ENCODE measurements around the gene CTTNBP2NL. TPM values are rescaled to one million over a fixed set of nuclear protein-coding genes. Genes with fewer than 3 reads are reported as not detected.
"Not testable (repeated sequence)": the region's sequence is repeated elsewhere in the genome, so short reads cannot be mapped to it uniquely, and the experiment has no call there.

Gene CTTNBP2NL
- total RNA-seq, 2 donors from 2014 or later = 4.0 to 7.2 TPM

DNA sequence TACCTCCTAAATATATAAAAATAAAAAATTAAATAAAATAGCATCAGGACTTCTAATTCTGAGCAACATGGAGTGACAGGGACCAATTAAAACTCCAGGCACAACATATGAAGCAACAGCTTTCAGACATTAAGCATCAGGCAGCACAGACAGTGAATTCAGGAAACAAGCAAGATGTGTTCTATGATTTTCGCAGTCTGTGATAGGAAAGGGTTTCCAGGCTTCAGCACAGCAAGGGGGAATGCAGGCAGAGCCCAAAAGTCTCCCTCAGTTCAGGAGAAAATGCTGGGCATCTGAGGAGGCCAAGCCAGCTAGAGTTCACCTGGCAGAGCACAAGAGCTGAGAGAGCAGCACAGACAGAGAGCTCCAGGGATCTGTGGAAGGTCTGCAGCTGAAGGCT is 22.2 kb upstream of the CTTNBP2NL start:
- Mint-ChIP-seq H3K4me3 (no peak overlapping the region), H3K4me1 (no peaks in the 10 kb centered on the region), H3K27ac (no peak overlapping the region), H3K36me3 (ENCODE audit: low read depth) (no peaks in the 10 kb centered on the region), H3K27me3 (peaks cover 41% of the 10 kb centered on the region), H3K9me3 (no peaks in the 10 kb centered on the region)
- no peak for ATAC-seq (replicated peaks)

DNA sequence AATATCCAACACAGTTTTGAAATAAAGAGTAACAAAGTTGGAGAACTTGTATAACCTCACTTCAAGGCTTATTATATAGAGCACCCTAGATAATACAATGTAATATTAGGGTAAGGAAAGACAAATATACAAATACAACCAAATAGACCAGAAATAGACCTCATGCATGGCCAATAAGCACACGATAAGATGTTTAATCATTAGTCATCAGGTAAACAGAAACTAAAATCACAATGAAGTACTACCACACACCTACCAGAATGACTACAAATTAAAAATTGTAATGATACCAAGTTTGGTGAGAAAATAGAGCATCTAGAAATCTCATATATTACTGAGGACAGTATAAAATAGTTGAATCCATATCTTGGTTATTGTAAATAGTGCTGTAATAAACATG is 20.3 kb upstream of the CTTNBP2NL start:
- Mint-ChIP-seq H3K27me3 (peaks cover 39% of the 10 kb centered on the region), H3K9me3 (no peaks in the 10 kb centered on the region), H3K4me3 (no peak overlapping the region), H3K36me3 (ENCODE audit: low read depth) (no peaks in the 10 kb centered on the region), H3K4me1 (no peaks in the 10 kb centered on the region), H3K27ac (no peak overlapping the region)
- no peak for ATAC-seq (replicated peaks)

DNA sequence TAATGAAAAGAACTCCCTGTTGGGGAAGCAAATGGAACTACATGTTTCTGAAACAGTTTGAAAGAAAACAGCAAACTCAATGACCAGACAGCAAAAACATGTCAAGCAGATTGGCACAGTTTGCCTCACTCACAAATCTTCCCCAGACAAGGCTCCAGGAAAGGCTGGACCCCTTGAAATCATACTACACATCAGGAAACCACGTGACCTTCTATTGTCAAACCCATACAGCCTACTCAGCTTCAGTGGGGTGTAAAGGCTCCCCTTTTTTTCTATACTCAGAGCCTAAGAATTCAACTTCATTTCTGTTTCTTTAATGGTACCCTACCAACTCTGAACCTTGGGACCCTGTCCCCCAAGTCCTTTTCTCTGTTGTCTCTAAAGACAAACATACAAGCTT is 15.7 kb upstream of the CTTNBP2NL start:
- H3K27me3 Mint-ChIP-seq = peaks cover 39% of the 10 kb centered on the region
- ATAC-seq (replicated peaks) = no peak
- H3K36me3 Mint-ChIP-seq (ENCODE audit: low read depth) = no peaks in the 10 kb centered on the region
- H3K4me3 Mint-ChIP-seq = no peak overlapping the region
- no peaks in the 10 kb centered on the region for H3K4me1 Mint-ChIP-seq
- no peak overlapping the region for H3K27ac Mint-ChIP-seq
- no peaks in the 10 kb centered on the region for H3K9me3 Mint-ChIP-seq

DNA sequence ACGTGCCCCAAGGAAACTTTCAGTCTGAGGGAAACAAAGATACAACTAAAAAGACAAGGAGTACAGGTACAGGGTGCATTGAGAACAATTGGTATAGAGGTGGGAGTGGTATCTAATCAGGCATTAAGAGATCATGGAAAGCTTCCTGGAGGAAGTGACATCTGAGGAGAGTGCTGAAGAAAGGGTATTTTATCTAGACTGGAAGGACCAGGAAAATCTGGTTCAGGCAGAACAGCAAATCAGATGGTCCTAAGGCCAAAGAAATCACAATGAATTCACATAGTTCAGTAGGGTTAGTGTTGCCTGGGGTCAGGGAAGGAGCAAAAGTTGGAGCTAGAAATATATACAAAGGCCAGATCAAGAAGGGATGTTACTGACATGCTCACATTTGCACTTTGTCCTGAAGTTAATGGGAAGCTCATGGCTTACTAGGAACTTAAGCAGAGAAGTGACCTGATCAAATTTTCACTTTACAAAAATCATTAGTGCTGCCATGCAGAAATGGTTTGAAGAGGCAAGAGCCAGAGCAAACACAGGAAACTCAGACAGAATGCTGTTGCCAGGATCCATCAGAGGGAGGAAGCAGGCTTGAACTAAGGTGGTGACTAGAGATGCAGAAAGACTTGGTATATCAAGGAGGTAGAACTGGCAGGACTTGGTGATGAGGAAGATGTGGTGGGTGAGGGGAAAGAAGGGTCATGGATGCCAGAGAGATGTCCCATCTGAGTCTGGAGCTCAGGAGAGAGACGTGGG is 14.5 kb upstream of the CTTNBP2NL start:
- Mint-ChIP-seq H3K27me3 (peaks cover 39% of the 10 kb centered on the region), H3K36me3 (ENCODE audit: low read depth) (no peaks in the 10 kb centered on the region), H3K27ac (no peak overlapping the region), H3K4me3 (no peak overlapping the region), H3K4me1 (no peaks in the 10 kb centered on the region), H3K9me3 (no peaks in the 10 kb centered on the region)
- ATAC-seq (replicated peaks) = no peak

GRCh38 chr1:112383759-112384370 is 12.1 kb upstream of the CTTNBP2NL start:
- no peaks in the 10 kb centered on the region for H3K4me1 Mint-ChIP-seq
- no peaks in the 10 kb centered on the region for H3K9me3 Mint-ChIP-seq
- no peak for ATAC-seq (replicated peaks)
- no peak overlapping the region for H3K27ac Mint-ChIP-seq
- H3K36me3 Mint-ChIP-seq (ENCODE audit: low read depth) = no peaks in the 10 kb centered on the region
- H3K27me3 Mint-ChIP-seq = peaks cover 33% of the 10 kb centered on the region
- H3K4me3 Mint-ChIP-seq = no peak overlapping the region

DNA sequence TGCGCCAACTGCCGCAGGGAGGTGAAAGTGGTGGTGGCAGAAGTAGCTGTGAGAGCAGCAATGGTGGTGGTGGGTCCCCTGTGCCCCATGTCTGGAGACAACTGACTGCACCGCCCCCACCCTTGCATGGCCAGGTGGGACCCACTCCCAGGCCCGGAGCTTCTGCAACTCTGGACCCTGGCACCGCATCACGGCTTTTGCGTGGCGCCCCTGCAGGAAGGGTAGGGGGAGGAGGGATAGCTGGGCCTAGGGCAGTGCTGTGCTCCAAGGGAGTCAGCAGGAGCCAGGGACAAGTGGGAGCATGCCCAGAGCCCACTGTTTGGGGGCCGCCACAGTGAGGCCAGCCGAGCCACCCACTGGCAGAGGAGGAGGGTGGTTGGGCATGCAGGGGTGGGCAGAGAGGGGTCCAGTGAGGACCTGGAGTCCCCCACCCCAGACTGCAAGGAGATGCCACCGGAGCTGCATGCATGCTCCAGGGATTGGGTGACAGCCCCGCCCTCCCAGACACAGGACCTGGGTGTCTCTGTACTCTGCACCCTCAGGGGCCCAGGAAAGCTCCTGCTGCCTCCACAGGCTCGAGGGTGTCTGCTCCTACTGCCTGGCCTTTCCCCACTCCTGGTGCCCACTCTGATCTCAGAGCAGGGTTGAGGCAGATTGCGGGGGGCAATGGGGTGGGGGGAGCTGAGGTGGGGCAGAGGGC is 9.8 kb upstream of the CTTNBP2NL start:
- no peaks in the 10 kb centered on the region for H3K9me3 Mint-ChIP-seq
- peaks cover 25% of the 10 kb centered on the region for H3K27me3 Mint-ChIP-seq
- no peak overlapping the region for H3K4me3 Mint-ChIP-seq
- H3K36me3 Mint-ChIP-seq (ENCODE audit: low read depth) = no peaks in the 10 kb centered on the region
- H3K27ac Mint-ChIP-seq = no peak overlapping the region
- no peak for ATAC-seq (replicated peaks)
- H3K4me1 Mint-ChIP-seq = peaks cover 6% of the 10 kb centered on the region

- H3K36me3 Mint-ChIP-seq (ENCODE audit: low read depth) = no peaks in the 10 kb centered on the region
- H3K27ac Mint-ChIP-seq = peak overlapping the region; percentile 31
- peaks cover 6% of the 10 kb centered on the region for H3K4me1 Mint-ChIP-seq
- no peak overlapping the region for H3K4me3 Mint-ChIP-seq
- peaks cover 18% of the 10 kb centered on the region for H3K27me3 Mint-ChIP-seq
- ATAC-seq (replicated peaks) = no peak
- H3K9me3 Mint-ChIP-seq = no peaks in the 10 kb centered on the region
Observed at GRCh38 chr1:112386731-112387346, 9.2 kb upstream of the CTTNBP2NL start.

- H3K4me3 Mint-ChIP-seq = no peak overlapping the region
- ATAC-seq (replicated peaks) = no peak
- no peak overlapping the region for H3K27ac Mint-ChIP-seq
- peaks cover 20% of the 10 kb centered on the region for H3K27me3 Mint-ChIP-seq
- H3K36me3 Mint-ChIP-seq (ENCODE audit: low read depth) = no peaks in the 10 kb centered on the region
- no peaks in the 10 kb centered on the region for H3K9me3 Mint-ChIP-seq
- H3K4me1 Mint-ChIP-seq = peaks cover 6% of the 10 kb centered on the region
Observed at GRCh38 chr1:112387807-112388206, 8.2 kb upstream of the CTTNBP2NL start.

DNA sequence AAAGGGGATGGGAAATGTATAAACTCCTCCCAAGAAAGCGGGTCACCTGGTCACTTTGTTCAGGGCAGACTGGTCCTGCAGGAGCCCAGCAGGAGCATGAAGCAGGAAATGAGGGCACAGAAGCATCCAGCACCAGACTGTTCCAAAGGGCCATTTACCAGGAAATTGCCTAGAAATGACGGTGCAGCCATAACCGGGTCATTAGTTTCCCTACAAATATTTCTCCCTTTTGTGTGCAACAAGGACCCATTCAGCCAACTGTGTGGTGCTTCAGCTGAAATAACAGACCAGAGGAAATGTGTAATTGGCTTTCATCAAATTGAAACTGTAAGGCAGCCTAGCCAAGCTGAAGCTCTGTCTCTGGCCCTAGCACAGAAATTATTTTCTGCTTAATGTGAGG is 7.6 kb upstream of the CTTNBP2NL start:
- Mint-ChIP-seq H3K4me1 (peaks cover 6% of the 10 kb centered on the region), H3K27ac (no peak overlapping the region), H3K9me3 (no peaks in the 10 kb centered on the region), H3K27me3 (peaks cover 16% of the 10 kb centered on the region), H3K36me3 (ENCODE audit: low read depth) (no peaks in the 10 kb centered on the region), H3K4me3 (no peak overlapping the region)
- no peak for ATAC-seq (replicated peaks)

DNA sequence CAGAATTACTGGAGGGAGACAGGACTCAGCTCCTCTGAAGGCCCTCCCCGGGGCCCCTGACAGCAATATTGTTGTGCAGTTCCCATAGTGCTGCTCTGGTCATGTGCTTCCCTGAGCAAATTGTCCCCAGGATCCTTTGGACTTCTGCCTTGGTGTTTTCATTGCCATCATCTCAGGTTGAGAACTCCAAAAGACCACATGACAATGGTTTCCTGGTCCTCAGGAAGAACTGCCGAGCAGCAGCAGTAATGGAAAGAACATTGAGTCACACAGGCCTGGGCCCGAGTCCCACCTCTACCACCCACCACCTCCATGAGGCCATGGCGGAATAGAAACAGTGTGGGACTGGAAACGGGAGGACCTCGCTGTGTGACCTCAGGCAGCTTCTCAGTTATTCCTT is 6.3 kb upstream of the CTTNBP2NL start:
- Mint-ChIP-seq H3K9me3 (no peaks in the 10 kb centered on the region), H3K4me3 (peak overlapping the region; percentile 93), H3K27me3 (peaks cover 19% of the 10 kb centered on the region), H3K36me3 (ENCODE audit: low read depth) (no peaks in the 10 kb centered on the region), H3K4me1 (peaks cover 14% of the 10 kb centered on the region), H3K27ac (peak overlapping the region; percentile 69)
- peak; percentile 38 for ATAC-seq (replicated peaks)

DNA sequence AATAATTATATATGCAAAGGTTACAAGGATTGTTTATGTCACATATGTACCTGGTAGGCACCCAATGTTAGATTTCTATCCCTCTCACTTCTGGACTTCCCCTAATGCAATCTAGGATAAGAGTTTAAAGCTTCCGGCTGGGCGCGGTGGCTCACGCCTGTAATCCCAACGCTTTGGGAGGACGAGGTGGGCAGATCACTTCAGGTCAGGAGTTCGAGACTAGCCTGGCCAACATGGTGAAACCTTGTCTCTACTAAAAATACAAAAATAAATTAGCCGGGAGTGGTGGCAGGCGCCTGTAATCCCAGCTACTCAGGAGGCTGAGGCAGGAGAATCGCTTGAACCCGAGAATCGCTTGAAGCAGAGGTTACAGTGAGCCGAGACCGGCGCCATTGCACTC is 5.7 kb upstream of the CTTNBP2NL start:
- H3K27ac Mint-ChIP-seq = peak overlapping the region; percentile 69
- ATAC-seq (replicated peaks); H3K9me3 Mint-ChIP-seq; H3K36me3 Mint-ChIP-seq (ENCODE audit: low read depth): not testable (repeated sequence)
- H3K4me3 Mint-ChIP-seq = peak overlapping the region; percentile 93
- peaks cover 14% of the 10 kb centered on the region for H3K27me3 Mint-ChIP-seq
- H3K4me1 Mint-ChIP-seq = peaks cover 14% of the 10 kb centered on the region

DNA sequence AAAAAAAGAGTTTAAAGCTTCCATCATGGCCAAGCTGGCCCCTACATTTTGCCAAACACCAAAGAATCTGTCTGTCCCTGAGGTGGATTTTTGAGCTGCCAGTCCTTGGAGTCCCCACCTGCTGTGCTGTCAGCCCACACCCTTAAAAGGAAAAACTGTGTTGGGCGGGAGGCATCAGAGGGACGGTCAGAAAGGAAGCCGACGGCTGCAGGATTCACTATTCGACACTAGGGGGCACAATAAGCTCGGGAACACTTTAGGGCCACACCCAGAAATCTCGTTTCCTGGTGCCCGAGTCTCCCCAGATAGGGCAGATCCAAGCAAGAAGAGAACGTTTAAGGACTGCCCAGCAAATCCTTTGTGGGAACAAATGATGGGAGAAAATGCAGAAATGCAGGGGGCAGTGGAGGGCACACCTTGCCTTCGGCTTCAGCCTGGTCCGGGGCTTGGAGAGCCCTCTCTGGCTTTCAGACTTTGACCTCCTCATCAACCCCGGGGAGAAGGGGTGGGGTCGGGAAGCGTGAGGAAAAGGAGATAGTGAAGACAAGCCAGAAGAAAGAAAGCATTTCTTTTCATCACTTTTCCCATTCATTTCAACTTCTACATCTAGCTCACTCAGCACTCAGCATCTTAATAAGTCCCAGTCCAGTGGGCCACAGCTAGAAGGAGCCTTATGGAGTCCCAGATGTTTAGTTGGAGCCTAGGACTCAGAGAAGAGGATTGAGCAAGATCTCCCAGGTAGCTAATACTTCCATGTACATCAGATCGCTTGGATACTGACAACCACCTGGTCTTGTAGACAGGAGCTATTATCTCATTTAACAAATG is 5.0 kb upstream of the CTTNBP2NL start:
- Mint-ChIP-seq H3K36me3 (ENCODE audit: low read depth) (no peaks in the 10 kb centered on the region), H3K9me3 (no peaks in the 10 kb centered on the region), H3K4me3 (peak overlapping the region; percentile 93), H3K27ac (peak overlapping the region; percentile 85), H3K4me1 (peaks cover 14% of the 10 kb centered on the region), H3K27me3 (peaks cover 14% of the 10 kb centered on the region)
- peak; percentile 79 for ATAC-seq (replicated peaks)

DNA sequence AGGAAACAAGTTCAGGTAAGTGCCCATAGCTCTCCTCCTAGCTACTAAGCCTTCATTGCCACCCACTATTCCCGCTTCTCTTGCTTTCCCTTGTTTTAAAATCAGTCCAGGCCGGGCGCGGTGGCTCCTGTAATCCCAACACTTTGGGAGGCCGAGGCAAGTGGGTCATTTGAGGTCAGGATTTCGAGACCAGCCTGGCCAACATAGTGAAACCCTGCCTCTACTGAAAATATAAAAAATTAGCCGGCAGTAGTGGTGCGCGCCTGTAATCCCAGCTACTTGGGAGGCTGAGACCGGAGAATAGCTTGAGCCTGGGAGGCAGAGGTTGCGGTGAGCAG is 4.4 kb upstream of the CTTNBP2NL start:
- Mint-ChIP-seq H3K27me3 (peaks cover 14% of the 10 kb centered on the region), H3K27ac (peak overlapping the region; percentile 85), H3K4me3 (peak overlapping the region; percentile 93)

DNA sequence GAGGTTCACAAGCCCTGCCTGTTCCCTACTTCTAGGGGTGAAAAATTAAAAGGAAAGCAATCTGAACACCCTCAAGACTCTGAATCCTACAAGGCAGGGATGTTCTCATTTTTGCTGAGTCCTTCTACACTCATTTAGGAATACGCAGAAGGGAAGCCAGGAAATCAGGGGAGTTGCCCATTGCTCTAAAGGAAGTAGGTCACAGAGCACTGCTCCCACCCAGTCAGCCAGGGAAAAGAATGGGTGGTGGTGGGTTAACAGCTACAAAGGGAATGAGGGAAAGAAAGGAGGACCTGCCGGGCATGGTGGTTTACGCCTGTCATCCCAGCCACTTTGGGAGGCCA is 2.4 kb upstream of the CTTNBP2NL start:
- Mint-ChIP-seq H3K4me3 (peak overlapping the region; percentile 39), H3K27me3 (peaks cover 10% of the 10 kb centered on the region), H3K36me3 (ENCODE audit: low read depth) (no peaks in the 10 kb centered on the region), H3K27ac (peak overlapping the region; percentile 12), H3K9me3 (no peaks in the 10 kb centered on the region), H3K4me1 (peaks cover 20% of the 10 kb centered on the region)
- ATAC-seq (replicated peaks) = no peak

More for the DNA sequence above, 4.4 kb upstream of the CTTNBP2NL start:
- ATAC-seq (replicated peaks) = no peak
- H3K9me3 Mint-ChIP-seq = no peaks in the 10 kb centered on the region
- no peaks in the 10 kb centered on the region for H3K36me3 Mint-ChIP-seq (ENCODE audit: low read depth)
- H3K4me1 Mint-ChIP-seq = peaks cover 16% of the 10 kb centered on the region

All from activated T-helper 17 cell treated with anti-CD3 and anti-CD28 coated beads, Interleukin-2, amount 50 U/mL, for 72 hours (primary cell).